Duodenal mucosa (tissue), 2 donors: ENCODE measurements around the gene RHBDL2.
"Not testable (repeated sequence)": the region's sequence is repeated elsewhere in the genome, so short reads cannot be mapped to it uniquely, and the experiment has no call there.

ENCODE experiments used
- H3K27ac ChIP-seq: one replicate; pipeline ENCODE4 v1.7.0; 2013; ENCODE audit warnings: low read depth, low read length
- H3K27me3 ChIP-seq, 2 donors: one replicate each; pipeline ENCODE4 v1.7.0; 2013; ENCODE audit warnings: low read length in 2 of 2, control low read depth in 1 of 2; ENCODE audit not compliant: insufficient read depth in 2 of 2, control insufficient read depth in 1 of 2
- H3K36me3 ChIP-seq, 2 donors: one replicate each; pipeline ENCODE4 v1.7.0; 2013; ENCODE audit warnings: low read length in 2 of 2, control low read depth in 1 of 2; ENCODE audit not compliant: insufficient read depth in 2 of 2, control insufficient read depth in 1 of 2
- H3K4me1 ChIP-seq, 2 donors: one replicate each; pipeline ENCODE4 v1.7.0; 2013; ENCODE audit warnings: low read length in 2 of 2, control low read depth in 1 of 2; ENCODE audit not compliant: insufficient read depth in 2 of 2, control insufficient read depth in 1 of 2
- H3K4me3 ChIP-seq, 2 donors: one replicate each; pipeline ENCODE4 v1.7.0; 2013; ENCODE audit warnings: low read length in 2 of 2, low read depth in 1 of 2
- H3K9ac ChIP-seq, 2 donors: one replicate each; pipeline ENCODE4 v1.7.0; 2013; ENCODE audit warnings: low read length in 2 of 2, low read depth in 1 of 2
- H3K9me3 ChIP-seq, 2 donors: one replicate each; pipeline ENCODE4 v1.7.0; 2013; ENCODE audit warnings: low read length in 2 of 2, control low read depth in 1 of 2; ENCODE audit not compliant: control insufficient read depth in 1 of 2

The RHBDL2 gene

DNA sequence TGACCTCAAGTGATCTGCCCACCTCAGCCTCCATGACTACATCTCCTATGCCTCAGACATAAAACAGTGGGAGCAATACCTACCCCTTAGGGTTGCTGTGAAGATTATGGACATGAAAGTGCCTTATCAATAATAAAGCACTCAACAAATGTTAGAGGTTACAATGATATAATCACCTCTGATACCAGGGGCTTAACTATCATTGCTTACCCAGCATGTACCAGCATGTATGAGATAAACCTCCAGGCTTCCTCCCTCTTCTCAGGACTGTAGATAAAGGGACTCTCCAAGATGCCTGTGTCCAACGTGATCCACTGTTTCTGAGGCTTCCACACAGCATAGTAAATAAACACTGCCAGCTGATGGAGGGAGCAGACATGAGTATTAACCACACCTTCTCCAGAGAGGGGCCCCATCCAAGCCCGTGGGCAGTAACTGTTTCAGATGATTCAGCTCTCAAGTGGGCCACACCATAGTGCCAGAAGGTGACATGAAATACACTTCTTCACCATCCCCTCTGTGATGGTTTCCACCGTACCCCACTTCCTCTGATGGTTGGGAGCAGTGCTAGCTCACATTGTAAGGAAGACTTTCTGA is 26.2 kb downstream of the RHBDL2 start:
- Histone ChIP-seq H3K4me1 (no peaks in the 10 kb centered on the region), H3K36me3 (no peaks in the 10 kb centered on the region), H3K9me3 (no peaks in the 10 kb centered on the region), H3K27me3 (no peaks in the 10 kb centered on the region), H3K4me3 (no peak overlapping the region), H3K9ac (no peak overlapping the region), H3K27ac (no peak overlapping the region)

DNA sequence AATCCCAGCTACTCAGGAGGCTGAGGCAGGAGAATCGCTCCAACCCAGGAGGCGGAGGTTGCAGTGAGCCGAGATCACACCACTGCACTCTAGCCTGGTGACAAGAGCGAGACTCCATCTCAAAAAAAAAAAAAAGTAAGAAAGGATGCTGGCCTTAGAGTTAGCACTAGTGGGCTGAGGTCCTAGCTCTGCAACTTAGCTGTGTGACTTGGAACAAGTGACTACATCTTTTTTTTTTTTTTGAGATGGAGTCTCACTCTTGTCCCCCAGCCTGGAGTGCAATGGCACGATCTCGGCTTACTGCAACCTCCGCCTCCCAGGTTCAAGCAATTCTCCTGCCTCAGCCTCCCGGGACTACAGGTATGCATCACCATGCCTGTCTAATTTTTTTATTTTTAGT is 26.7 kb downstream of the RHBDL2 start:
- not testable (repeated sequence) for H3K27ac ChIP-seq, H3K9ac ChIP-seq, H3K36me3 ChIP-seq, H3K4me1 ChIP-seq, H3K9me3 ChIP-seq, H3K27me3 ChIP-seq, H3K4me3 ChIP-seq

DNA sequence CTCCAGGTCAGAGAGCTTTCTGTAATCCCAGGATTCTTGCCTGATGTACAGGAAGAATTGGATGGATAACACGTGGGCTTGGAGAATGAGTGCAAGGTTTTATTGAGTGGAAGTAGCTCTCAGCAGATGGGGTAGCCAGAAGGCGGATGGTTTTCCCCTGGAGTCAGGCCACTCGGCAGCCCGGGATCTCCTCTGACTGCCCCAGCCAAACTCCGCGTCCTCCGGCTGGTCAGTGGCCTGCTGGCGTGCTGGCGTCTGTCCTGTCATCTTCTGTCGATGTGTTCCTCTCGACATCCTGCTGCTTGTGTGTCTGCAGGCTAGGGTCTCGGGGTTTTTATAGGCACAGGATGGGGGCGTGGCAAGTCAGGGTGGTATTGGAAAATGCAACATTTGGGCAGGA is 32.8 kb downstream of the RHBDL2 start:
- no peak overlapping the region for H3K9ac ChIP-seq
- no peaks in the 10 kb centered on the region for H3K9me3 ChIP-seq
- no peaks in the 10 kb centered on the region for H3K36me3 ChIP-seq
- no peak overlapping the region for H3K4me3 ChIP-seq
- H3K27me3 ChIP-seq, result no peaks in the 10 kb centered on the region
- H3K4me1 ChIP-seq, result no peaks in the 10 kb centered on the region
- no peak overlapping the region for H3K27ac ChIP-seq

DNA sequence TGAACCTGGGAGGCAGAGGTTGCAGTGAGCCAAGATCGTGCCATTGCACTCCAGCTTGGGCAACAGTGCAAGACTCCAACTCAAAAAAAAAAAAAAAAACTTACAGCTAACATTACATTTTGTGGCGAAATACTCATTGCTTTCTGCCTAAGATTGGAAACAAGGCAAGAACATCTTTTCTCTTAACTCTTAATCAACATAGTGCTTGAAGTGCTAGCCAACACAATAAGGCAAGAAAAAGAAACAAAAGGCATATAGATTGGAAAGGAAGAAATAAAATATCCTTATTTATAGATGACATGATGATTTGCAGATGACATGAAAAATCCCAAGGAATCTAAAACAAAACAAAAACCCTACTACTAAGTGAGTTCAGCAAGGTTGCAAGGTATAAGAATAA is 35.6 kb downstream of the RHBDL2 start:
- Histone ChIP-seq H3K9ac (no peak overlapping the region), H3K4me3 (no peak overlapping the region), H3K27ac (no peak overlapping the region), H3K4me1 (no peaks in the 10 kb centered on the region), H3K9me3 (no peaks in the 10 kb centered on the region), H3K27me3 (no peaks in the 10 kb centered on the region), H3K36me3 (no peaks in the 10 kb centered on the region)

DNA sequence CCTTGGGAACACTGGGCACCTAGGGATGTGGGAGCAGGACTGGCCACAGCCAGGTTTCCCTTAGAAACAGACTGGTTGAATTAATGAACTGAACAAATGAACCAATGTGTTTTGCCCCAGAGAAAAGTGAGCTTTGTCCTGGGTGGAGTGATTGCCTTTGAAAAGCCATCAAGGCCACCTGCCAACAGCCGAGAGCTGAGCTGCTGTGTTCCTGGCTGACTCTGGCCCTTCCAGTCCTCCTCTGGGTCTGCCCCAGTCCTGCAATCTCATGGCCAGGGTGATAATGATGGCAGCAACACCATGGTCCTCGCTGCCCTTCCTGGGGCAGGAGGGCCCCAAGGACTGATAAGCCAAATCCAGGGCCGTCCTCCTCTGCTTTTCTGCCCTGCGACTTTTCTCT is 42.1 kb downstream of the RHBDL2 start:
- Histone ChIP-seq H3K4me1 (peaks cover 0 to 9% of the 10 kb centered on the region in 2 donors), H3K27ac (no peak overlapping the region), H3K4me3 (no peak overlapping the region), H3K27me3 (no peaks in the 10 kb centered on the region), H3K36me3 (no peaks in the 10 kb centered on the region), H3K9ac (no peak overlapping the region), H3K9me3 (no peaks in the 10 kb centered on the region)

DNA sequence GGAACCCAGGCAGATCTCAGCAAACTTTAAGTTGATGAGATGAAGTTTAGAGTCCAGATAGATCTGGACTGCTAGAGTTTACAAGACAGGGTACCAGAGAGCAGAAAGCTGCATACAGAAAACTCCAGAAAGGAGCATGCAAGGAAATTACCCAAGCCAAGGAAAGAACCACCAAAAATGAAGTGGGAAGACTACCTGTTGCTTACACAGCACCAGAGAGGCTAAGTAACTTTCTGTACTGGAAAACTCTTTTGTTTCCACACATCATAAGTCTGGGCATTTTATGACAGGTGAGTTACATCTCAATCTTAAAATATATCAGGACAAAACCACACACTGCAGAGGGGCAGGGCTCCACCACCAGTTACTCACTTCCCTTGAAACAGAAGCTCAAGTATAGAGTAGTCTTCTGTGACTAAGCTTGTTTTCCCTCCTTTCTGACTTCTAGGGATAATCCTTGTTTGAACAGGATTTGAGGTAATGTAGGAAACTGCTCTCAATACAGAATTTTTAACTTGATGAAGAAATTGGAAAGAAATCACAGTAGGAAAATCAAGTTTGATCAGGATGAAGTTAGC is 42.9 kb downstream of the RHBDL2 start:
- H3K4me3 ChIP-seq, result no peak overlapping the region
- no peaks in the 10 kb centered on the region for H3K36me3 ChIP-seq
- peaks cover 0 to 9% of the 10 kb centered on the region in 2 donors for H3K4me1 ChIP-seq
- no peaks in the 10 kb centered on the region for H3K27me3 ChIP-seq
- no peaks in the 10 kb centered on the region for H3K9me3 ChIP-seq
- H3K27ac ChIP-seq, result no peak overlapping the region
- no peak overlapping the region for H3K9ac ChIP-seq

DNA sequence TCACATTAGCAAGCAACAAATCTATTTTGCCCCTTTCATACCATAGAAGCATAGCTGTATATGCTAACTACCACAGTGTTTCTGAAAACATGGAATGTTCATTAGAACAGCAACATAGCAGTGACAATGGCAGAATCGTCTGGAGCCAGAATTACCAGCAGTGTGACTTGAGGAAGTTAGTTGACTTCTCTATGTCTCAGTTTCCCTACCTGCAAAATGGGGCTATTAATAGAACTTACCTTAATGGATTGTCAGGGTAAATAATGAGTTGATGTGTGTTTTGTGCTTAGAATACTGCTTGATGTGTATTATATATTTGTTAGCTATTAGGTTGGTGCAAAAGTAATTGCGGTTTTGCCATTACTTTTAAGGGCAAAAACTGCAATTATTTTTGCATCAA is 45.5 kb downstream of the RHBDL2 start:
- H3K4me3 ChIP-seq, result no peak overlapping the region
- H3K9me3 ChIP-seq, result no peaks in the 10 kb centered on the region
- no peak overlapping the region for H3K27ac ChIP-seq
- H3K9ac ChIP-seq, result no peak overlapping the region
- no peaks in the 10 kb centered on the region for H3K36me3 ChIP-seq
- H3K27me3 ChIP-seq, result no peaks in the 10 kb centered on the region
- H3K4me1 ChIP-seq, result peaks cover 0 to 9% of the 10 kb centered on the region in 2 donors

DNA sequence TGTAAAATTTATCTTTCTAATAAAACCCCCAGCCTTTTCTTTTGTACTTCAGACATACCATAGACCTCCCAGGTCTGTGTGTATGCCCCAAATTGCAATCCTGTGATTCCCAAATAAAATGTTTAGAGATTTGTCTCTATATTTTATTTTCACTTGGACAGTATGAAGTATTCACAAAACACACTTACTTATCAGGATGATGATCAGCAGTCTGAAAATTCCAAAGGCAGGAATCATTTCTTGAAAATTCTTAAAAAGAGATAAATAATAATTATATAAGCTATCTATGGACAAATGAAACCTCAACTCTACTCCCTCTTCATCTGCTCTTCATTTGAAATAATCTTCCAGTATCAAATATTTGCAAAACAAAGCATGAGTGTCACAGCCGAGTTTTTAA is 48.7 kb downstream of the RHBDL2 start:
- H3K36me3 ChIP-seq, result no peaks in the 10 kb centered on the region
- no peaks in the 10 kb centered on the region for H3K27me3 ChIP-seq
- H3K9ac ChIP-seq, result no peak overlapping the region
- H3K9me3 ChIP-seq, result no peaks in the 10 kb centered on the region
- H3K4me3 ChIP-seq, result no peak overlapping the region
- H3K4me1 ChIP-seq, result no peaks in the 10 kb centered on the region
- no peak overlapping the region for H3K27ac ChIP-seq

DNA sequence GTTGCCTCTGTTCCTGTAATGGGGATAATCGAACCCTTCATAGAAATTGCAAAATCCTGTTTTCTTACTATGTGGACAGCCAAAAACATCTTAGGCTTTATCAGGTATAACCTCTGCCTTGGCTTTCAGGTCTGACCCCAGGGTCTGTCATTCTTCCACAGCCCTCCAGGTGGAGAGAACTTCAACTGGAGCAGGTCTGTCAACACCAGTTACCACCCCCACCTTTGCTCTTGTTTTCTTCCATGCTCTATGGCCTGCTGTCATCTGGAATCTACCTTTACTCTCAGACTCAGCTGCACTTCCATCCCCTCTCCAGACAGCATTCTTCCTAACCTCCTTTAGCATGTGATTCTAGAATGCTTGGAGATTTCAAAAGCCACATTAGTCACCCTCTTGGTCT is 49.9 kb downstream of the RHBDL2 start:
- no peak overlapping the region for H3K27ac ChIP-seq
- no peaks in the 10 kb centered on the region for H3K9me3 ChIP-seq
- no peaks in the 10 kb centered on the region for H3K4me1 ChIP-seq
- H3K4me3 ChIP-seq, result no peak overlapping the region
- no peak overlapping the region for H3K9ac ChIP-seq
- H3K36me3 ChIP-seq, result no peaks in the 10 kb centered on the region
- no peaks in the 10 kb centered on the region for H3K27me3 ChIP-seq

DNA sequence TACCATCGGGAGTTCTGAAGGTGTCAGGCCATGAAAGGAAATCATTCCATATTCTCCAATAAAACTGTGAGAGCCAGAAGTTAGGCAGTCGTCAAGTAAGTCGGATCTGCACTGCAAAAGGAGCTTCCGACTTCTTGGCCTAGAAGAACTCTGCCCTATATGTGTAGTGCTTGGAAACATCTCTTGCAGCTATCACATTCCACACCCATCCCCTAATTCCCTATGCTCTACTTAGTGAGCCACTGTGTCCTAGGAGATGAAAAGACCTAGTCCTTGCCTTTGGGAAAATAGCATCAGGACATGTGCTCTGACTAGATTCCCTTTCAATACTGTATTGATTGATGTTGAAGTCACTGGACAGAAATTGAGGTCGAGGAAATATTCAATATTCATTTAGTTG is 52.0 kb downstream of the RHBDL2 start:
- Histone ChIP-seq H3K36me3 (no peaks in the 10 kb centered on the region), H3K4me1 (no peaks in the 10 kb centered on the region), H3K9me3 (no peaks in the 10 kb centered on the region), H3K4me3 (no peak overlapping the region), H3K9ac (no peak overlapping the region), H3K27me3 (no peaks in the 10 kb centered on the region), H3K27ac (no peak overlapping the region)
